ENCODE measurements around the gene ABLIM2. TPM values are rescaled to one million over a fixed set of nuclear protein-coding genes. Genes with fewer than 3 reads are reported as not detected.

ABLIM2 gene
- polyA plus RNA-seq, 2 of the 4 experiments (the other 2 are of a cell fraction) = 0.21 to 0.40 TPM

- CTCF ChIA-PET = interaction anchor here (1.4 to 2.8 kb wide), 3 partner anchors 8 to 175 kb away, joined by 3 to 17 read pairs (median 7); no protein-coding TSS in a partner anchor
- no peak for DNase-seq (ENCODE audit: low read depth in 1 of 2, low spot score in 1 of 2)
- POLR2A ChIA-PET = no interaction called here
- Histone ChIP-seq H3K27ac (peak overlapping the region in 1 of 2 experiments; percentile 54; a peak in 3 of 6 replicates), H3K4me3 (no peak overlapping the region), H3K9me3 (no peaks in the 10 kb centered on the region), H3K4me1 (peaks cover 27% of the 10 kb centered on the region), H3K4me2 (no peak overlapping the region)
- TF ChIP-seq, protein P1, sequence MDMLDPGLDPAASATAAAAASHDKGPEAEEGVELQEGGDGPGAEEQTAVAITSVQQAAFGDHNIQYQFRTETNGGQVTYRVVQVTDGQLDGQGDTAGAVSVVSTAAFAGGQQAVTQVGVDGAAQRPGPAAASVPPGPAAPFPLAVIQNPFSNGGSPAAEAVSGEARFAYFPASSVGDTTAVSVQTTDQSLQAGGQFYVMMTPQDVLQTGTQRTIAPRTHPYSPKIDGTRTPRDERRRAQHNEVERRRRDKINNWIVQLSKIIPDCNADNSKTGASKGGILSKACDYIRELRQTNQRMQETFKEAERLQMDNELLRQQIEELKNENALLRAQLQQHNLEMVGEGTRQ (IDR thresholded peaks at IDR 0.05) = no peak
- TF ChIP-seq CBX2 (IDR thresholded peaks at IDR 0.05; ENCODE audit: borderline replicate concordance, low read depth) = no peak
- no peak for TF ChIP-seq ELK1 (IDR thresholded peaks at IDR 0.05; ENCODE audit: low read depth, low read length)
- no peak for TF ChIP-seq RNF2 (IDR thresholded peaks at IDR 0.05; ENCODE audit: borderline replicate concordance, low read depth)
- no peak for TF ChIP-seq NFE2L2 (conservative IDR thresholded peaks at IDR 0.05; ENCODE audit: low read length)
- TF ChIP-seq BHLHE40 (IDR thresholded peaks at IDR 0.05; ENCODE audit: low read depth, low read length) = no peak
- no peak for TF ChIP-seq POLR2A (IDR thresholded peaks at IDR 0.05; ENCODE audit: low read length)
- TF ChIP-seq KDM5A (IDR thresholded peaks at IDR 0.05) = no peak
- WGBS (ENCODE audit: missing lambda C conversion rate) = 77% methylated on average over 4 of the region's 4 CpGs
- no peak for FAIRE-seq
- ATAC-seq = no peak
Observed at GRCh38 chr4:7979652-7979968, 179.0 kb downstream of the ABLIM2 start.

DNA sequence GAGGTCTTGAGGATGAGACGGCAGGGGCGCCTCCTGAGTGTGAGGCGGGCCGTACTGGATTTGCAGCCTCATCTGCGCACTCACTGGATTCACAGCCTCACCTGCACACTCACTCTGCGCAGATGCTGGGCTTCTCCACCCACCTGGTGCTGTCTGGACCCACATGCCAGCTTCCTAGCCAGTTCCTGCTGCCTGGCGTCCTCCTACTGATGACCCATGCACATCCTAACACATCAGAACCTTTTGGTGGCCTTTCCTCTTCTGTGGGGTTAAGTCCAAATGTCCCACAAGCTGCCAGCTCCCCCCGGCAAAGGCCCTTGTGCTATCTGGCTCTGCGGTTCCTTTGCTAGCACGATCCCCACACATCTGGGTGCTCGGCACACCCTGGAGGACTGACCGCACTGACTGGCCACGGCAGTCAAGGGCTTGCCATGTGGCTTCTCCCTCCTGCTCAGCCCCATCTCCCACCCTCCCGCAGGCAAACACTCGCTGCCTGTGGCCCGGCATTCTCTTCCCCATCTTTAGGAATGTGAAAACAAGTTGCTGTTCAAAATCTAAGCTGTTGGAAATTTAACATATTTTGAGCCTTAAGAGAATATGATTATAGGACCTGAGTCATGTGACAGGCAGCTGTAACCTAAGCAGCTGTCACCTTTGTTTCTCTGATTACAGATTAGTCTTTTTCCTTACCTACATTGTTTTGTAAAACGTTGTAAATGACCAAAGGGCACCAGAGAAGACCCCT, 179.5 kb downstream of the ABLIM2 start:
- H3K4me1 ChIP-seq = peaks cover 27% of the 10 kb centered on the region
- TF ChIP-seq MAZ (IDR thresholded peaks at IDR 0.05; ENCODE audit: borderline replicate concordance, low read depth, low read length) (no peak), GATA3 (IDR thresholded peaks at IDR 0.05; ENCODE audit: borderline replicate concordance) (no peak), NFE2L2 (conservative IDR thresholded peaks at IDR 0.05; ENCODE audit: low read length) (no peak), ZC3H11A (IDR thresholded peaks at IDR 0.05) (no peak), RNF2 (IDR thresholded peaks at IDR 0.05; ENCODE audit: borderline replicate concordance, low read depth) (no peak), BCL3 (IDR thresholded peaks at IDR 0.05) (no peak), SMC3 (IDR thresholded peaks at IDR 0.05) (no peak), JUN (IDR thresholded peaks at IDR 0.05) (no peak), ZSCAN20 (CRISPR knock-in tag; IDR thresholded peaks at IDR 0.05) (no peak)
- TF ChIP-seq, protein P2, sequence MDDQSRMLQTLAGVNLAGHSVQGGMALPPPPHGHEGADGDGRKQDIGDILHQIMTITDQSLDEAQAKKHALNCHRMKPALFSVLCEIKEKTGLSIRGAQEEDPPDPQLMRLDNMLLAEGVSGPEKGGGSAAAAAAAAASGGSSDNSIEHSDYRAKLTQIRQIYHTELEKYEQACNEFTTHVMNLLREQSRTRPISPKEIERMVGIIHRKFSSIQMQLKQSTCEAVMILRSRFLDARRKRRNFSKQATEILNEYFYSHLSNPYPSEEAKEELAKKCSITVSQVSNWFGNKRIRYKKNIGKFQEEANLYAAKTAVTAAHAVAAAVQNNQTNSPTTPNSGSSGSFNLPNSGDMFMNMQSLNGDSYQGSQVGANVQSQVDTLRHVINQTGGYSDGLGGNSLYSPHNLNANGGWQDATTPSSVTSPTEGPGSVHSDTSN (IDR thresholded peaks at IDR 0.05) = no peak
- TF ChIP-seq, protein P3, sequence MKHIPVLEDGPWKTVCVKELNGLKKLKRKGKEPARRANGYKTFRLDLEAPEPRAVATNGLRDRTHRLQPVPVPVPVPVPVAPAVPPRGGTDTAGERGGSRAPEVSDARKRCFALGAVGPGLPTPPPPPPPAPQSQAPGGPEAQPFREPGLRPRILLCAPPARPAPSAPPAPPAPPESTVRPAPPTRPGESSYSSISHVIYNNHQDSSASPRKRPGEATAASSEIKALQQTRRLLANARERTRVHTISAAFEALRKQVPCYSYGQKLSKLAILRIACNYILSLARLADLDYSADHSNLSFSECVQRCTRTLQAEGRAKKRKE (CRISPR knock-in tag; IDR thresholded peaks at IDR 0.05; ENCODE audit: low read depth) = no peak
- ChIA-PET POLR2A (no interaction called here), CTCF (interaction anchor here (1.4 to 2.8 kb wide), 3 partner anchors 9 to 175 kb away, joined by 3 to 17 read pairs (median 7); no protein-coding TSS in a partner anchor)
- no peak overlapping the region for H3K4me3 ChIP-seq
- H3K27ac ChIP-seq = peak overlapping the region in 1 of 2 experiments; percentile 82; a peak in 4 of 6 replicates
- H3K9me3 ChIP-seq = no peaks in the 10 kb centered on the region
- no peak for FAIRE-seq
- WGBS (ENCODE audit: missing lambda C conversion rate) = 90% methylated on average over 16 of the region's 17 CpGs
- no peak for ATAC-seq
- no peak for DNase-seq (ENCODE audit: low read depth in 1 of 2, low spot score in 1 of 2)
- H3K4me2 ChIP-seq = no peak overlapping the region

DNA sequence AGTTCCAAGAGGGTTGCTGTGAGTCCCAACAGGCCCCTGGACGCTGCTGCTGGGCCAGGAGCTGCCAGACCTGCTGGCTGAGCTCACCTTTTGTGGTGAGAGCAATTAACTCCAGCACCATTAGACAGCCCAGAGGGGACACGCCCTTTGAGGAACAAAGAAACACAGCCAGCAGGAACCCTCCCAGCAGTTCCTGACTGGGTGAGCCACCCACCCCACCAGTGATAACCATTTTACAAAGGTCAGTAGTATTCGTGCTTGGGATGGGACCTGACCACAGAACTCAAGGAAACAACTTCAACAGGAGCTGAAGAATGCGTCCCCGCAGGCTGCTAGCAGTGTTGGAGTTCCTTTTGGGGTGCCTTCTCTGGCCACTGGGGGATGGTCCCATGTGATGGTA, 180.1 kb downstream of the ABLIM2 start:
- WGBS (ENCODE audit: missing lambda C conversion rate) = 95% methylated on average over 4 of the region's 5 CpGs
- no peaks in the 10 kb centered on the region for H3K9me3 ChIP-seq
- H3K4me3 ChIP-seq = no peak overlapping the region
- ChIA-PET POLR2A (no interaction called here), CTCF (interaction anchor here (0.7 to 2.8 kb wide), 4 partner anchors 9 to 174 kb away, joined by 3 to 17 read pairs (median 5); no protein-coding TSS in a partner anchor)
- peak in 1 of 2 experiments; percentile 28; a peak in 3 of 6 replicates for ATAC-seq
- H3K4me1 ChIP-seq = peaks cover 30% of the 10 kb centered on the region
- DNase-seq (ENCODE audit: low read depth in 1 of 2, low spot score in 1 of 2) = no peak
- H3K4me2 ChIP-seq = peak overlapping the region; percentile 55
- peak overlapping the region; percentile 40 to 82; a peak in 5 of 6 replicates for H3K27ac ChIP-seq
- no peak for FAIRE-seq
- TF ChIP-seq KDM5A (IDR thresholded peaks at IDR 0.05) (no peak), EP300 (IDR thresholded peaks at IDR 0.05) (no peak), SMC3 (IDR thresholded peaks at IDR 0.05) (no peak), REST (IDR thresholded peaks at IDR 0.05) (no peak), GATA3 (IDR thresholded peaks at IDR 0.05; ENCODE audit: borderline replicate concordance) (no peak), HDAC2 (IDR thresholded peaks at IDR 0.05) (no peak), MAX (IDR thresholded peaks at IDR 0.05) (no peak), SREBF2 (IDR thresholded peaks at IDR 0.05) (no peak)
- TF ChIP-seq, protein P2 (IDR thresholded peaks at IDR 0.05) = no peak
